NCI-H226 (cell line): ENCODE results near the gene YTHDF1.
"Not testable (repeated sequence)": the region's sequence is repeated elsewhere in the genome, so short reads cannot be mapped to it uniquely, and the experiment has no call there.

Experiments
- DNase-seq: peaks from one replicate; pipeline ENCODE4 v3.0.0-alpha.2; 2015

The YTHDF1 gene

DNA sequence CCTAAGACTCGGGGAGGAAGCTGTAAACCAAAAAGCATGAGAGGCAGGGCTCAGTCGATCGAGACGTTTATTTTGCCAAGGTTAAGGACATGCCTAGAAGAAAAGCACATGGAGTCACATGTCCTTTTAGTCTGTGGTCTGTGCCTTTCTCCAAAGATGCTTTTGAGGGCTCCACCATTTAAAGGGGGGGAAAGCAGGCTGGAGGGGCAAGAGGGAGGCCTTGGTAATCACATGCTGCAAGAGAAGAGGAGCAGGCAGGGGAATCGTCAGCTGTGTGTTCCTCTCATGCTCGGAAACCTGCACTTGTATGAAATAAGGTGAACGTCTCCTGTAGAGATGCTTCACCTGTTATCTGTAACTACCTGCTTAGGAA, 9.1 kb upstream of the YTHDF1 start:
- DNase-seq: no peak

DNA sequence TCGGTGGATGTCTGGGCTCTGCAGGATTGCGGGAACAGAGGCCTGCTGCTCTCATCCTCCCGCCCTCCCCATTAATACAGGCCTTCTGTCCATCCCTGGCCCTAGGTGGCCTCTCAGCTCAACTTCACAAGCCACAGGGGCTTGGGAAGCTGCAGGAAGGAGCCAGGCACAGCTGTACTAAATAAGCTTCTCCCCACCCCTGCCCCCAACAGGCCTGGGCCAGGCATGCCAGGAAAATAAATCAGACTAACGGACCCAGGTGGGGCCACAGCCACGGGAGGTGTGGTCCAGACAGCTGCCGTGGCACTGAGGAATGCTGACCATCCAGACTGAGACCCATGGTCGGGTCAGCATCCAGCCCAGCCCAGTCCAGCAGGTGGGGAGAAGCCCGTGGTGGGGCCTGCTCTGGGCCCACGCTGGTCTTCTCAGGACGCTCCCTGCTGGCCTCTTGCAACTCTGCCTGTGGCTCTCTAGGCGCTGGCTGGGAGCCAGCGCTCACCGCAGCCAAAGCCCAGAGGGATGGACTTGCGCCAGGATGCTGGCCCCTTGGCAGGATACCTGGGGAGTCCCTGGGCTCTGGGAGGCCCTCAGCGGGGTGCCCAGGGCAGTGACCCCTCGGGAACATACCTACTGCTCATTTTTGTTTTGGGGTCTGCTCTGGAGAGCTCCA, 8.6 kb upstream of the YTHDF1 start:
- DNase-seq: peak; percentile 66

DNA sequence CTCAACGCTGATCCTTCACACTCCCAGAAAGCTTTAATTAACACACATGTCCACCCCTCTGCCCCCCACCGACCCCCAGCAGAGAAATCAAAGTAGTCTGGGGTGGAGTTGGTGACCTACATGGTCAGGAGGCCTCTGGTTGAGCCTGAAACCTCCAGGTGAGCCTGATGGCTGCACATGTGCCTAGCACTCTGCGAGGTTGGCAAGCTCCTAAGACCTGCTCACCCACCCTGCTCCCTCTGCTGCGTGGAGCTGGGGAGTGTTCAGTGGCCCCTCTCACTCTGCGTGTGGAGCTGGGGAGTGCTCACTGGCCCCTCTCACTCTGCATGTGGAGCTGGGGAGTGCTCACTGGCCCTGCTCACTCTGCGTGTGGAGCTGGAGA, 7.9 kb upstream of the YTHDF1 start:
- no peak for DNase-seq

DNA sequence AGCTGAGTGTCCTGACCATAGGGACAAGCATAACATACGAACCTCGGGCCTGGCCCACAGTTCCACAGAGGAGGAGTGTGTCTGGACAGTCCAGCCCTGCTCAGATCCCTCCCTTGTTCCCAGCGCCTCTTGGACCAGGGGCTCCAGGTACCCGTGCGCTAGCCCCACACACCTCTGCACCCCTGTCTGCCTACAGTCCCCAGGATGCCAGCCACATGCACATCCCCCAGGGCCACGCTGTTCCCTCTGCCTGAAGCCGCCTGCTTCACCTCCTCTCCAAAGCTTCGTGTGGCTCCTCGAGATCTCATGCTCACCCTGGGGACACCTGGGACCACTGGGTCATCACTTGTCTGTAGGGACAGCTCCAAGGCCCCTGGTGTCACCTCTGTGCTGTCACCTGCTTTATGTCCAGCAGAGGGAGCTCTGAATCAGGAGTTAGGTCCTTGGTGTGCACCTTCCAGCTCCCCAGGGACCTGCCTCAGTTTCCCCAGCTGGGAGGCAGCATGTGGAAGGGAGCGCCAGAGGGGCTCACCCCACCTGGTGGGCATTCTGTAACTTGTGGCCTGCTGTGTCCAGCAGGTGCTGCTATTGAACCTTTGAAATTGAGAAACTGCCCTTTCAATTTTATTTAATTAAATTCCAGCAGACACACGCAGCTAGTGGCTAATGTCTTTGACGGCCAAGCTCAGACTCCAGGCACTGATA, 7.3 kb upstream of the YTHDF1 start:
- DNase-seq: peak; percentile 10

DNA sequence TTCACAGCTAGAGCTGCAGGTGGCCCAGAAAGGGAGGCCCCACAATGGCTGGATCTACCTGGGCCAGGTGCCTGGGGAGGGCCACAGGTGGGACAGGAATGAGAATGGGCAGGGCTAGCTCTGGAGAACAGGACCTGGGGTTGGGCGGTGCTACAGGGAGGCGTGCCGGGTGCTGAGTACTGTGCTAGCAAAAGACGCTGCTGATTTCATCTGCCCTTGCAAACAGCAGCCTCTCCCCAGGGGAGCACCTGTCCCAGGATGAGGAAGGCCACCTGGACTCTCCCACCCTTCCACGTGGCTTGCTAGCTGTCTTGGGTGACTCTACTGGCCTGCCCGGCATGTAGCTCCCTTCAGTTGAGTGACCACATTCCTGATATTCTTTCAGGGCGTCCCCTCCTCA, 6.6 kb upstream of the YTHDF1 start:
- no peak for DNase-seq

DNA sequence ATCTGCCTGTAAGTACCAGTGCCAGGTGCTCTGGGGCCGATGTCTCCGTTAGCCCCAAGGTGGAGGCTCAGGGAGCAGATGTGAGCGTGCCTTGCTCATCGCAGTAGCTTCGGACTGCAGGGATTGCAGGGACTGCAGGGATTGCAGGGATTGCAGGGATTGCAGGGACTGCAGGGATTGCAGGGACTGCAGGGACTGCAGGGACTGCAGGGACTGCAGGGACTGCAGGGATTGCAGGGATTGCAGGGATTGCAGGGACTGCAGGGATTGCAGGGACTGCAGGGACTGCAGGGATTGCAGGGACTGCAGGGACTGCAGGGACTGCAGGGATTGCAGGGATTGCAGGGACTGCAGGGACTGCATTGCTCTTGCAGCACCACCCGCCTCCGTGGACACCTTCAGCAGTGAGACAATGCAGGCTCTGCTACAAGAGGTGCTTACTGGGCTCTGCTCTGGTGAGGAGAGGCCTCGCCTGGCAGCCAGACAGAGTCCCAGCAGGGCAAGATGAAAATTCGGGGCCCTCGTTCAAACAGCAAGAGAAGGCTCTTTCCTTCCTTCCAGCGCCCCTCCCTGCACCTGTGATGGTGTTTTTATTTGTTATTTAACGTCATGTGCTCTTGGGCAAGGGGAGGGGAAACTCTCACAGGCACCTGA, 5.6 kb upstream of the YTHDF1 start:
- not testable (repeated sequence) for DNase-seq

DNA sequence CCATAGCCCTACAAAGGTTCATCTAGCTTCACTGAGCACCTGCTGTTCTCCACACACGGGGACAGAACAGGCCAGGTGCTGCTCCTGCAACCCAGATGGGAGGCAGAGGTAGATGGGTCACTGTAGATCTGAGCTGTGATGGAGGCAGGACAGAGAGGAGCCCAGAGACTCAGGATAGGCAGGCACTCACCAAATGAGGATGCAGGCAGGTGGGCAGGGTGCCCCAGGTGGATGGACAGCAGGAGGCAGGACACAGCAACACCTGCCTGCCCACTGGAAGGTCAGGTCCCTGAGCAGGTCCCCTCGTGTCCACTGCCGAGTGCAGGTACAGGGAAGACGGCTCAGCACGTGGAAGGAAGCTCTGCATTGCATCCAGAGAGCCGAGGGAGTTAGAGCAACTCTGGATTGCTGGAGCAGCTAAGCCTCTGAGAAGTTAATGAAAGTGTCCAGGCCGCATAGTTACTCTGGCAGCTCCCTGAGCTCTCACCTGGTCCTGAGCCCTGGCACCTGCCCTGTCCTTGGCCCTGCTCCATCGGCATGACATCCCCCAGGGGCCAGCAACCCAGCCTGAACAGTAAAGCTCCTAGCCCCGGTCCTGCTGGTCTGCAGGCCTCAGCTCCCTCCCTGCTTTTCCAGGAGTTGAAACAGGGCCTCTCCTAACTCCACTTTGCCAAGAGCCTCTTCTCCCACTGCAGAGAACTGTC, 4.9 kb upstream of the YTHDF1 start:
- no peak for DNase-seq

DNA sequence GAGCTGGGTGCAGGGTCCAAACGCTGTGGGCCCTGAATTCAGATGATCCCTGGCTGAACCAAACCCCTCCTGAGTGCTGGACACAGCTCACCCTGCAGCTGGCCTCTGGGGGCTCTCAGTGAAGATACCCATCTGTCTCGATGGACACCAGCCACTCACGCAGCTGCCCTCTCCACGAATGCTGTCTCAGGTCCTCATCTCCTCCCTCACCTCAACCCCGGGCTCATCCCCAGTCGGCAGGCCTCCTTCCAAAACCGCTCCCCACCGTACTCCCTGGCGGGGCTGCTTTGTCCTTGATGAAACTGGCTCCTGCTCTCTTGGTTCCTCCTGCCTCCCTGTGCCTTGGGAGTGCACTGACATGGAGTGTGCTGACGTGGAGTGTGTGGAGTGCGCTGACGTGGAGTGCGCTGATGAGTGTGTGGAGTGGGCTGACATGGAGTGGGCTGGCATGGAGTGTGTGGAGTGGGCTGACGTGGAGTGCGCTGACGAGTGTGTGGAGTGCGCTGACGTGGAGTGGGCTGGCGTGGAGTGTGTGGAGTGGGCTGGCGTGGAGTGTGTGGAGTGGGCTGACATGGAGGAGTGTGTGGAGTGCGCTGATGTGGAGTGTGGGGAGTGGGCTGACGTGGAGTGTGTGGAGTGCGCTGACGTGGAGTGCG, 4.1 kb upstream of the YTHDF1 start:
- no peak for DNase-seq

DNA sequence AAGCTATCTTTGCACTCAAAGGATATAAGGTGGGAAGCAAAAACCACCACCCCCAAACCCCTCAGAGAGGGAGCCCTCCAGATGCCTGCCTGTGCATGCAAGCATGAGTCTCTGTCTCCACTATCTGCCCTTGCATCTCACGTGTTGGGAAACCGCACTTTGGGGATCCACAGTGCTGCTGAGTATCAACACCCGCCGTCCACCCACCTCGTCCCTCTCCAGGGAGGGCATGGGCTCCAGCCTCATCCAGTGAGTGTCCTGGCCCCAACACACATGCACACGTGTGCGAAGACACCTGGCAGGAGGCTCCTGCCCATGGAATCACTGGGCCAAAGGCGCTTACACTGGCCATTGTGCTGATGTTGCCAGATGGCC, 3.5 kb upstream of the YTHDF1 start:
- no peak for DNase-seq

DNA sequence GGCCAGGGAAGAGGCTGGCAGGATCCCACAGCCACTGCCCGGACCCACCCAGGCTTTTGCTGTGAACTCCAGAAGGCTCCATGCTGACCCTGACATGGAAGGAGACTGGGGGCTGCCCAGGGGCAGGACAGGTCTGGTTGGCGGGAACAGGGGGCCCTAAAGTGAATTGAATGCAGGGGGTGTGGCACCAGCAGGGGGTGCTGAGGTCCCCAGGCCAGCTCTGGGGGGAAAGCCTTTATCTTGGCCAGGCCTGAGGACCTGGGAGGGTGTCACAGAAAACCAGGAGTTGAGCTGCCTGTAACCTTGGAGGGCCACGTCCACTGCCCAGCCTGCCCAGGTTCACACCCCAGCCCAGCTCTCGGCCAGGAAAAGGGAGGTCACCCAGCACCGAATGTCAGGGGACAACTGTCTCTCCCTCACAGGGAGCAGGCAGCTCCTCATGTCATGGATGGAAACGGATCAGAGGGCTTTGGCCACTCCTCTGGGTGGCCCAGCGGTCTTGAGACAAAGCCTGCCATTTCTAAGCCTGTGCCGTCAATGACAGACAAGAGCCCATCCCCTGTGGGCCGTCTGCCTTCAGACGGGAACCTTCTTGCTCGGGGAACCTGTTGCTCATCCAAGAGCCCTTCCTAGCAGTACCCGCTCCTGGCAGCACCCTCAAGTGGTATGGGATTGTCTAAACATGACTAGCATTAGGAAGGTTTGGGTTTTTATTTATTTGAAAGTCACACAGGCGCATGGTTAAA, 2.9 kb upstream of the YTHDF1 start:
- no peak for DNase-seq

DNA sequence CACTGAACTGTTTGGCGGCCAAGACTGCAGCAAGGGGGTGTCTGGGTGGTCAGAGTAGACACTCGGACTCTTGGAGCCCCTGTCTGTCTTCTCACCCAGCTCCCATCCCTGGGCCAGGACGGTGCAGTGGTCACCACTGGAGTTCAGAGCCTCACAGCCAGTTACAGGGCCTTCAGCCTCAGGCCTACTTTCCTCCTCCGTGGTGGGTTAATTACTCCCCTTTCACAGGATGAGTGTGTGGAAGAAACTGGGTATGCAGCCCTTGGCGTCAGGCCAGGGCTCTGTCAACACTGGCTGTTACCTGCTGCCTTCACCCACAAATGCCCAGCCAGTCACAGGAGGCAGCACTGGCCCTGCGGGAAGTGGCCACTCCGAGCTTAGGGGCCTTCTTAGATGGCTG, 1.8 kb upstream of the YTHDF1 start:
- no peak for DNase-seq

DNA sequence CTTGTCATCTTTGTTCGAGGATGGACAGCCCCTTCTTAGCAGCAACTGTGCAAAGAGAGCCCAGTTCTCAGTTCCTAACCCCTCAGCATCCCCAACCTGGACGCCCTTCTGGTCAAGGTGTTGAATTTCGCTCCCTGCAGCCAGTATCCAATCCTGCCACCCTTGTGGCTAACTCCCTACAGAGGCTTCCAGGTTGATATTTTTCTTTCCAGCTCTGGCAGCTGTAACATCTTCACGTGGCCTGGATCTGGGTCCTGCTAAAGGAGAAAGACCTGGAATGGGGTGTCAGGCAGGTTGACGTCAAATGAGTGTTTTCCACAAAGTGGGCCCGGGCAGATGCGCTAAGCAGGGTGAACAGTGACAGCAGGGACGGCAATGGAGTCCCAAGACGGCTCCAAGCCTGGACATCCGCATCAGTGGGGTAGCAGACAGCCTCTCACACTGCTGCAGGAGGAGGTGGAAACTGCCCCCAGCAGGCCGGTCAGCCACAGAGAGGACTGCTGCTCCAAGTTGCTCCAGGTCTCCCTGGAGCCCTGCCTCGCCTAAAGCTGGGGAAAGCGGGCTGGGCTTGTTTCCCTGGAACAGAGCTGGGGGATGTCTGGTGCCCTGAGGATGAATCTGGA, 1.0 kb upstream of the YTHDF1 start:
- no peak for DNase-seq

DNA sequence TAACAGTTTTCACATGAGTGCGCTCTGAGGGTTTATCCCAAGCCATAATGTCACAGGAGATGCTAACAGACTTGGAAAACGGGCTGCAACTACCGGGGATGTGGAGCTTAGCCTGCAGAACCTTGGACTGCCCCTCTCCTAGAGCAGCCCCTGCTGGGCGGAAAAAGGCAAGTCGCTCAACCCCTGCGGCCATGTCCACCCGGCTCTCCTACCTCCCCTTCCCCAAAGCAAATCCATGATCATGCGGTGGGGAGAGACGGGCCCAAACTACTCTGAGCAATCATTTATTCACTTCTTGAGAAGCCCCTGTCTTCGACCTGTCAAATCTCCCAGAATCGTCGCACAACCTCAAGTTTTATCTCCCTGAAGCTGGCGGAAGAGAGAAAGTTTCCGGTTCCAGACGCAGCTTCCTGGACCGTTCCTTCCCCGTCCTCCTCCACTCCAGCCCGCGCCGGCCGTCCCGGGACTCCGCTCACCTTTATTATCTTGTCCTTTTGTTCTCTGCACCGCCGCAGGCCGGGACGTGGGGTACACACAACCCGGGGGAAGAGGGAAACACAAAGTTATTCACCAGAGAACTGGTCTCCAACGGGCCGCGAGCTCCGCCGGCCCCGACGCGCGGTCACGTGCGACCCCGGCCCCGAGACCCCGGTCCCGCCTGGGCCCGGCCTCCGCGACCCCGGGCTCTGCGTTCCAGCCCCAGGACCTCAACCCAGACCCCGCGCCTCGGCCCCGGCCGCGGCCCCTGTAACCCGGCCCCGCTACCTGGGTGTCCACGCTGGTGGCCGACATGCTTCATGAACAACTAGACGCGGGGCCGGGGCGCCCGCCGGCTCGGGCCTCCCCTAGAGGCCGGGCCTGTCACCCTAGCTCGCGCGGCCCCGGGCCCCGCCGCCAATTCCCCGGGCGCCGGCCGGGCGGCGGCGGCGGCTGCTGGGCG, 560 bp downstream of the YTHDF1 start:
- peak; percentile 17 for DNase-seq

DNA sequence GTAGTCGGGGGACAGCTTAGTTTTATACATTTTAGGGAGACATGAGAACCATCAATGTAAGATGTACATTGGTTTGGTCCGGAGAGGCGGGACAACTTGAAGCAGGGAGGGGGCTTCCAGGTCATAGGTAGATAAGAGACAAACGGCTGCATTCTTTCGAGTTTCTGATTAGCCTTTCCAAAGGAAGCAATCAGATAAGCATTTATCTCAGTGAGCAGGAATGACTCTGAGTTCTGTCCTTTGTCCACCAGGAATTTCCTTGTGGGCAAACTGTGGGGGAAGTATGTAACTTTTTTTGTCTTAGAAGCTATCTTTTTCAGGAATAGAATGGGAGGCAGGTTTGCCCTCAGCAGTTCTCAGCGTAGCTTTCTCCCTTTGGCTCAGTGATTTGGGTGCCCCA, 1.4 kb downstream of the YTHDF1 start:
- DNase-seq: no peak

DNA sequence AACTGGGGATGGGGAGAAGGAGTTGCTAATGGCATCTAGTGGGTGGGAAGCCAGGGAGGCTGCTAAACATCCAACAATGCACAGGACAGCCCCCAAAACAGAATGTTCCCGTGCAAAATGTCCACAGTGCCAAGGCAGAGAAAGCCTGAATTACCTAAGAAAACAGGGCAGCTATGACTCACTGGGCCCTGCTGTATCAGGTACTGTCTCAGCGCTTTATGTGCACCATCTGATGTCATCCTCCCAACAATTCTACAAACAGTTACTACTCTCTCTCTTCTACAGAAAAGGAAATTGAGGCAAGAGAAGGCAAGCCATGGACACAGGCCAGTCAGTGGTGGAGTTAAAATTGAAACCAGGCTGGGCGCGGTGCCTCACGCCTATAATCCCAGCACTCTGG, 3.1 kb downstream of the YTHDF1 start:
- DNase-seq: peak; percentile 22

DNA sequence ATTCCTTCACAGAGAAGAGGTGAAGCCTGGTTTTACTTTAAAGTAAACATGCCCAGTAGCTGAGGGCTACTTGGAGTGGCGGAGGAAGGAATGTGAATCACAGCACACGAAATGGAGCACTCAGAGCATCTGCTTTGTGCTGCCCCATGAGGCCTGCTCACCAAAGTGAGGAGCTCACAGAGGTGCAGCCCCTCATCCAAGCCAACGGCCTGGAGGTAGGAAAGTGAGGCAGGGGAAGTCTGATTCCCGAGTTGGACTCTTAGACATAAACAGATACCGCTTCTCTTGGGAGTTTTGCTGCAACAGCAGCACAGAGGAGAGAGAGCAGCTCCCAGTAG, 3.6 kb downstream of the YTHDF1 start:
- DNase-seq: no peak

DNA sequence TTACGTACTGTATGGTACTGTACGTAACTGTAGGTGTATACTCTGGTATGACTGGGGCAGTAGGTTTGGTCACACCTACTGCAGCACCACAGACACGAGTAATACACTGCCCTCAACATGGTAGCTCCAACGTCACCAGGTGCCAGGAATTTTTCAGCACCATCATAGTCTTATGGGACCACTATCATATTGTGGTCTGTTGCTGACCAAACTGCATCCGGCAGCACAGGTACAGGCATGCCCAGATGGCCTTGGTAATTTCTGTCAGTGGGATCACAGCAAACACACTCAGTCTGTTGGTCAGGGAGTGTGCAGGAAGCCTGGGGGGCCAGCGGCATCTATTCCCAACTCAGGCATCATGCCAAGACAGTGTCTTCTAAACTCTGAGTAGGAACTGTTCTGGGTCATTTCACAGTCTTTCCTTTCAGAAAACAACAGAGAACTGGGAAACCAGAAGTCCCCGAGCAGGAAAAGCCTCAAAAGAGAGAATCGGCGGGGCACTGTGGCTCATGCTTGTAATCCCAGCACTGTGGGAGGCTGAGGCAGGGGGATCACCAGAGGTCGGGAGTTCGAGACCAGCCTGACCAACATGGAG, 5.8 kb downstream of the YTHDF1 start:
- DNase-seq: no peak

DNA sequence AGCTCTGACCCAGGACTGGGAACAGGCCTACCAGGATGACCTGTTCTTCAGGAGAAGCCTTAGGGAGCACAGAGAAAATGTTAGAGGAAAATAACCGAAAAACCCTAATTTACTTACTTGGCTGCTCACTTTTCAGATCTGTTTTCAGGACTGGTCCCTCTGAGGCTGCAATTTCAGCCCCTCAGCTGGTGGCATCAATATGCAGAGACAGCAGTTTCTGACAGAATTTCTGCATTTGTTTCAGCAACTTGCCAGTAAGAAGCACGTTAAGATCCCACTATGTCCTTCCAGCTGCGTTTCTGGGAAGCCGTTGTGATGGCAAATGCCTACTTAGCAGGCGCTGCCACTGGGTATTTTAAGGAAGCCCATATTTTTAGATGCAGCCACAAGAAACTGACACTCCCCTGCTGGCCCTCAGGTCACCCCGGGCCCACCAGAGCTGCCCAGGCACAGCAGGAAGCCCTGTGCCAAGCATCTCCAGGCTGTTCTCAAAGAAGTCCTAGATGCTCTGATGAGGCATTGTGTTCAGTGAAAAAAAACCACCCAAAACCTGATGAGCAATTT, 7.5 kb downstream of the YTHDF1 start:
- DNase-seq: no peak

DNA sequence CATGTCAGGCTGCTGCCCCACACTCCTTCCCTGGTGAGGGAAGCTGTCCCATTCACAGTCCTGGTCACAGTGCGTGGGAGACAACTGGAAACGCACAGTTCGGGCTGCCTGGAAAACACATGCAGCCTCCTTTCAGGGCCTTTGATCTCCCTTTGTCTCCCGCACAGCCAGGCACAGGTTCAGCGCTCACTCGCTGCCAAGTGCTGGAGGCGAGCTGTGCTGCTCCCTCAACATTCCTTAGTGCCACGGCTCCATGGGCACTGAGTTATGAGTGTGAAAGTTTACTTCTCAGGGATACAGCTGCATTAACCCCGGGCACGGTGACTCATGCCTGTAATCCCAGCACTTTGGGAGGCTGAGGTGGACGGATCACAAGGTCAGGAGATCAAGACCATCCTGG, 9.1 kb downstream of the YTHDF1 start:
- DNase-seq: peak; percentile 80

DNA sequence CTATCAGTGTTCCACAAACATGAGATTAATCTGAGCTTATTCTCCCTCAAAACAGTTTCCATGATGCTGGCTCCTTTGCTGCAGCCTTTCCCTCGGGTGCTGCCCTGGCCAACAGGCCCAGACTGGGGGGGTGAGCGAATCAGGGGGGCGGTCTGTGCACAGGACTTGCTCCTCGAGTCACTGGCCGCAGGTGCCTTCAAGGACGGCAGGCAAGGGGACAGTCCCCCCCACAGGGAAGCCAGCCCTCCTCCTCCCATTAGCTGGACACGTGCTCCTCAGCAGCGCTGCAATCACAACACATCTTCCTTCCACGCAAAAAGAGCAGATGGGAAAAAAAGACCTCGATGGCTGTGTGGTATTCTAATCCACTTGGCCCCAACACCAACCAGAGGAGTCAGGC, 10.0 kb downstream of the YTHDF1 start:
- DNase-seq: no peak
